ENCODE data around the gene BPNT1.
A peak's percentile ranks its signal among the peaks of the same experiment; 100 is the strongest.

BPNT1 gene

GRCh38 chr1:220099826-220100225 lies 10.2 kb upstream of the BPNT1 start:
- TF ChIP-seq EZH2phosphoT487 (IDR thresholded peaks at IDR 0.05; ENCODE audit: borderline replicate concordance) (no peak), CTCF (conservative IDR thresholded peaks at IDR 0.05; ENCODE audit: low read length) (no peak)
- H3K4me1 ChIP-seq (ENCODE audit: insufficient read depth, low read length, poor library complexity, severe bottlenecking) = peaks cover 17% of the 10 kb centered on the region
- H3K9ac ChIP-seq (ENCODE audit: low read depth, low read length, poor library complexity, severe bottlenecking) = no peak overlapping the region
- no peaks in the 10 kb centered on the region for H3K9me3 ChIP-seq (ENCODE audit: insufficient read depth, low read depth, low read length)
- H3K4me3 ChIP-seq (ENCODE audit: low read length, poor library complexity, severe bottlenecking) = peak overlapping the region; percentile 24
- H3F3A ChIP-seq (ENCODE audit: low read depth) = no peaks in the 10 kb centered on the region
- no peak overlapping the region for H2AFZ ChIP-seq (ENCODE audit: low read length)
- peaks cover 28% of the 10 kb centered on the region for H3K79me2 ChIP-seq (ENCODE audit: insufficient read depth, low read length)
- H3K27me3 ChIP-seq (ENCODE audit: insufficient read depth, low read length, poor library complexity, severe bottlenecking) = no peaks in the 10 kb centered on the region
- no peaks in the 10 kb centered on the region for H3K9me2 ChIP-seq (replicated peaks; ENCODE audit: low read depth, low read length)
- H3K36me3 ChIP-seq (ENCODE audit: insufficient read depth, low read length) = peaks cover 34% of the 10 kb centered on the region; the same call in 1 of the 2 replicates
- H4K20me1 ChIP-seq (ENCODE audit: insufficient read depth, low read length, poor library complexity, severe bottlenecking) = peaks cover 15% of the 10 kb centered on the region
- H3K4me2 ChIP-seq (ENCODE audit: low read depth, low read length, poor library complexity, severe bottlenecking) = peak overlapping the region; percentile 37

DNA sequence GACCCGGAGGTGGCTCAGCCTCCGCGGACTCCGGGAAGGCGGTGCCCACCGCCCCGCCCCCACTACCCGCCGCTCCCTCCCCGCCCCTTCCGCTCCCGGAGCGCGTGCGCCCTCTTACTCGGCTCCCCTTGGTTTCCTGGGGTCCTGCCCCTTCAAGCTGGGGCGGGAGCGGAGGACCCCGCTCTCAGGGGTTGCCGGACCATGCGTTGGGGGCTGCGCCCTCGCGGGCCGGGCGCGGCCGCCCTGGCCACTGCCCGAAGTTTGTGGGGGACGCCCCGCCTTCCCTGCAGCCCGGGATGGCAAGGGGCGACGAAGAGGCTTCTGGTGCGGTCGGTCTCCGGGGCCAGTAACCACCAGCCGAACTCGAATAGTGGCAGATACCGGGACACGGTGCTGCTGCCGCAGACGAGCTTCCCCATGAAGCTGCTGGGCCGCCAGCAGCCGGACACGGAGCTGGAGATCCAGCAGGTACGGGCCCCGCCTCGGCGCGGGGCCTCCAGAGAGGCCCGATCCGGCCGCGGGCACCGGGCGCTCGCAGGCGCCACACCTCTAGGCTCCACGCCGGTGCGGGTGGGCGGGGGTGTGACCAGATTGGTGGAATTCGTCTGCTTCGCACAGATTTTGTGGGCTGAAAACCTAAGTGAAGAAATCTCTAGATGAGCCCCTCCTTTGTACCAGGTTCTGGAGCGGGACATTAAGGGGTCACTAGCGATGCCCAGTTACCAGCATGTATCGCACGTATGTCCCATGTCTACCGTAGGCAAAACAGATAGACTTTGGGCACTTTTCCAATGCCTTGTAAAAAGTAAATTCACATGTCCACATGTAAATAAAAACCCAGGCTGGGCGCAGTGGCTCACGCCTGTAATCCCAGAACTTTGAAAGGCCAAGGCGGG lies 4.7 kb upstream of the BPNT1 start, which contains the start of gene IARS2:
IARS2 (plus strand) TSS at position 117 of the 896 bp plus-strand sequence; CDS start at position 202, 85 bp downstream.
- Histone ChIP-seq H3K4me3 (ENCODE audit: low read length, poor library complexity, severe bottlenecking) (peak within 1 kb of the TSS; percentile 99), H3K27me3 (ENCODE audit: insufficient read depth, low read length, poor library complexity, severe bottlenecking) (no peaks in the 10 kb centered on the region), H2AFZ (ENCODE audit: low read length) (peak within 1 kb of the TSS; percentile 99), H3K9ac (ENCODE audit: low read depth, low read length, poor library complexity, severe bottlenecking) (peak within 1 kb of the TSS; percentile 91), H3K9me2 (replicated peaks; ENCODE audit: low read depth, low read length) (no peaks in the 10 kb centered on the region), H3K79me2 (ENCODE audit: insufficient read depth, low read length) (peaks cover 40% of the 10 kb centered on the region), H3K4me2 (ENCODE audit: low read depth, low read length, poor library complexity, severe bottlenecking) (peak within 1 kb of the TSS; percentile 75), H3F3A (ENCODE audit: low read depth) (no peaks in the 10 kb centered on the region; the same call in 1 of the 2 replicates), H4K20me1 (ENCODE audit: insufficient read depth, low read length, poor library complexity, severe bottlenecking) (peaks cover 17% of the 10 kb centered on the region), H3K9me3 (ENCODE audit: insufficient read depth, low read depth, low read length) (no peaks in the 10 kb centered on the region), H3K4me1 (ENCODE audit: insufficient read depth, low read length, poor library complexity, severe bottlenecking) (peaks cover 22% of the 10 kb centered on the region), H3K36me3 (ENCODE audit: insufficient read depth, low read length) (no peaks in the 10 kb centered on the region)
- TF ChIP-seq CTCF (conservative IDR thresholded peaks at IDR 0.05; ENCODE audit: low read length) (no peak), EZH2phosphoT487 (IDR thresholded peaks at IDR 0.05; ENCODE audit: borderline replicate concordance) (no peak)

DNA sequence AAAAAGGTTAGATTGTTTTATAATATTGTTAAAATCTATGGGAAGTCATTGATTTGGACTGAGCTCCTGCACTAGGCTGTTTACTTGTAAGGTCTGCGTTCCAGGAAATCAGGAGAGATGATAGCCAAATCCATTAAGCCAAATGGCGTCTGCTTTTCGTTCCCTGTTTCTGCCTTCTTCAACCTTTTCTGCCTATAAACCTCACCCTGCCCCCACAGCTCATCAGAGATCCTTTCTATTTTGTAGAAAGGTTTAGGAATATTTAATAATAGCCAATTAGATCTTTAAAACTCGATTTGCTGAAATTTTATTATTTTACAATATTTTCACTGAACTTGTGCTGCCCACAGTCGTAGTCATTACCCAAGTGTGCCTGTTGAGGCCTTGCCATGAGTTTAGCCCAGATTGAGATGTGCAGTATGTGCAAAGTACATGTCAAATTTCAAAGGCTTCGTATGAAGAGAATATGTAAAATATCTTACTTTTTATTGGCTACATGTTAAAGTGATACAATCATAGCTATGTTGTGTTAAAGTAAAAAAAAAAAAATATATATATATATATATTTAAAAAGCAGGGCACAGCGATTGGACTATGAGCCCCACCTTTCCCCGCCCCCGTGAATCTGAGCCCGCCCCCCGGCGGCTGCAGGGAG lies 3.9 kb upstream of the BPNT1 start:
- H3K27me3 ChIP-seq (ENCODE audit: insufficient read depth, low read length, poor library complexity, severe bottlenecking) = no peaks in the 10 kb centered on the region
- no peaks in the 10 kb centered on the region; the same call in 1 of the 2 replicates for H3F3A ChIP-seq (ENCODE audit: low read depth)
- H3K79me2 ChIP-seq (ENCODE audit: insufficient read depth, low read length) = peaks cover 46% of the 10 kb centered on the region
- no peak overlapping the region for H3K9ac ChIP-seq (ENCODE audit: low read depth, low read length, poor library complexity, severe bottlenecking)
- H3K9me2 ChIP-seq (replicated peaks; ENCODE audit: low read depth, low read length) = no peaks in the 10 kb centered on the region
- peak overlapping the region; percentile 59; the same call in 1 of the 2 replicates for H2AFZ ChIP-seq (ENCODE audit: low read length)
- TF ChIP-seq EZH2phosphoT487 (IDR thresholded peaks at IDR 0.05; ENCODE audit: borderline replicate concordance) (no peak), CTCF (conservative IDR thresholded peaks at IDR 0.05; ENCODE audit: low read length) (no peak)
- peak overlapping the region; percentile 39 for H3K4me2 ChIP-seq (ENCODE audit: low read depth, low read length, poor library complexity, severe bottlenecking)
- peak overlapping the region; percentile 99 for H3K4me3 ChIP-seq (ENCODE audit: low read length, poor library complexity, severe bottlenecking)
- H3K4me1 ChIP-seq (ENCODE audit: insufficient read depth, low read length, poor library complexity, severe bottlenecking) = peaks cover 22% of the 10 kb centered on the region
- no peaks in the 10 kb centered on the region for H3K36me3 ChIP-seq (ENCODE audit: insufficient read depth, low read length)
- H3K9me3 ChIP-seq (ENCODE audit: insufficient read depth, low read depth, low read length) = no peaks in the 10 kb centered on the region
- peaks cover 17% of the 10 kb centered on the region for H4K20me1 ChIP-seq (ENCODE audit: insufficient read depth, low read length, poor library complexity, severe bottlenecking)
